ENCODE measurements around the gene ZSCAN9.

ZSCAN9 gene

GRCh38 chr6:28252009-28252975, 27.2 kb downstream of the ZSCAN9 start, which contains the start of gene ZKSCAN4:
Gene ZKSCAN4 (minus strand): TSS chr6:28252269. CDS start chr6:28251980, 289 bp downstream.
- H3K4me3 ChIP-seq (replicated peaks; ENCODE audit: low read depth, low read length) = peak within 1 kb of the TSS; percentile 80
- DNase-seq (ENCODE audit: low read depth) = peak; percentile 96
- TF ChIP-seq, protein P1, sequence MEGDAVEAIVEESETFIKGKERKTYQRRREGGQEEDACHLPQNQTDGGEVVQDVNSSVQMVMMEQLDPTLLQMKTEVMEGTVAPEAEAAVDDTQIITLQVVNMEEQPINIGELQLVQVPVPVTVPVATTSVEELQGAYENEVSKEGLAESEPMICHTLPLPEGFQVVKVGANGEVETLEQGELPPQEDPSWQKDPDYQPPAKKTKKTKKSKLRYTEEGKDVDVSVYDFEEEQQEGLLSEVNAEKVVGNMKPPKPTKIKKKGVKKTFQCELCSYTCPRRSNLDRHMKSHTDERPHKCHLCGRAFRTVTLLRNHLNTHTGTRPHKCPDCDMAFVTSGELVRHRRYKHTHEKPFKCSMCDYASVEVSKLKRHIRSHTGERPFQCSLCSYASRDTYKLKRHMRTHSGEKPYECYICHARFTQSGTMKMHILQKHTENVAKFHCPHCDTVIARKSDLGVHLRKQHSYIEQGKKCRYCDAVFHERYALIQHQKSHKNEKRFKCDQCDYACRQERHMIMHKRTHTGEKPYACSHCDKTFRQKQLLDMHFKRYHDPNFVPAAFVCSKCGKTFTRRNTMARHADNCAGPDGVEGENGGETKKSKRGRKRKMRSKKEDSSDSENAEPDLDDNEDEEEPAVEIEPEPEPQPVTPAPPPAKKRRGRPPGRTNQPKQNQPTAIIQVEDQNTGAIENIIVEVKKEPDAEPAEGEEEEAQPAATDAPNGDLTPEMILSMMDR (IDR thresholded peaks at IDR 0.05; ENCODE audit: low read length, missing control alignments) = no peak

DNA sequence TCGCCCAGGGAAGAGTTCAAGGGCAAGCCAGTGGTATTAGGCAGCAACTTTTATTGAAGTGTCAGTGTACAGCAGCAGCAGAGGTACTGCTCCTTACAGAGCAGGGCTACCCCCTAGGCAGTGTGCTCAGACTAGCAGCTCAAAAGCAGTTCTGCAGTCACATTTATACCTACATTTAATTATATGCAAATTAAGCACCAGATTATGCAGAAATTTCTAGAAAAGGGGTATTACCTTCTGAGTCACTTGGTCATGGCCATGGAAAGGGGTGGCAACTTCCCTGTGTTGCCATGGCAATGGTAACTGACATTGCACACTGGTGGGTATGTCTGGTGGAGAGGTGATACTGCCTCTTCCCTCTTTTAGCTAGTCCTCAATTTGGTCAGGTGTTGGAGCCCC, 29.0 kb downstream of the ZSCAN9 start:
- no peak overlapping the region for H3K4me3 ChIP-seq (replicated peaks; ENCODE audit: low read depth, low read length)
- TF ChIP-seq, protein P1 (IDR thresholded peaks at IDR 0.05; ENCODE audit: low read length, missing control alignments) = no peak
- DNase-seq (ENCODE audit: low read depth) = no peak

DNA sequence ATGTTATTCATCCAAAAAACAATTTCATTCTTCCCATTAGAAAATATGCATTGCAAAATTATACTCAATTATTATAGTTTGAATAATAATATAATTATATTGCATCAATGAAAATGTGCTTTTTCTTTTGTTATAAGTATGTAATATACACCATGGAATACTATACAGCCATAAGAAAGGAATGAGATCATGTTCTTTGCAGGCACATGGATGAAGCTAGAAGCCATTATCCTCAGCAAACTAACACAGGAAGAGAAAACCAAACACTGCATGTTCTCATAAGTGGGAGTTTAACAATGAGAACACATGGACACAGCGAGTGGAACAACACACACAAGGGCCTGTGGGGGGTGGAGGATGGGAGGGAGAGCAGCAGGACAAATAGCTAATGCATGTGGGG, 32.0 kb downstream of the ZSCAN9 start:
- TF ChIP-seq, protein P1 (IDR thresholded peaks at IDR 0.05; ENCODE audit: low read length, missing control alignments) = no peak
- DNase-seq (ENCODE audit: low read depth) = no peak
- H3K4me3 ChIP-seq (replicated peaks; ENCODE audit: low read depth, low read length) = no peak overlapping the region

- TF ChIP-seq, protein P1 (IDR thresholded peaks at IDR 0.05; ENCODE audit: low read length, missing control alignments) = no peak
- peak within 1 kb of the TSS; percentile 44 for H3K4me3 ChIP-seq (replicated peaks; ENCODE audit: low read depth, low read length)
- peak; percentile 86 for DNase-seq (ENCODE audit: low read depth)
These were observed 34.1 kb downstream of the ZSCAN9 start, which contains the start of gene NKAPL for GRCh38 chr6:28258877-28259777. Gene NKAPL (plus strand): TSS chr6:28259297. CDS start chr6:28259372, 75 bp downstream.

DNA sequence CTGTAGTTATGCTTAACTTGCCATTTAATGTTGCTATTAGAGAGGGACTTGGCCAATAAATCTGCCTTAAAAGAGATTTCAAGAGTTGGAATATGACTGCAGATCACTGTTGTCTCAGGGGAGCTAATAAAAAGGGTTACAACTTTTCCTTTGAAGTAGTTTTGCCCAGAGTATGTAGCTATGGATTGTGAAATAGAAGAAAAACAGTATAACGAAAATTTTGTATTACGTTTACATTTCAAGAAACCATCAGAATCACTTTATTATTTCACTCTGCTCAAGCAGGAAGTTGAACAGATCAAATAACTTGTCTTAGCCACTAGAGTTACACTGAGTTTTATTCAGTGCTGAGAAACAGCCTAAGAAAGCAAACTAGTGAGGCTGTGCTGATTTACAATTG, 38.8 kb downstream of the ZSCAN9 start:
- no peak overlapping the region for H3K4me3 ChIP-seq (replicated peaks; ENCODE audit: low read depth, low read length)
- TF ChIP-seq, protein P1 (IDR thresholded peaks at IDR 0.05; ENCODE audit: low read length, missing control alignments) = no peak
- DNase-seq (ENCODE audit: low read depth) = no peak

- TF ChIP-seq, protein P1 (IDR thresholded peaks at IDR 0.05; ENCODE audit: low read length, missing control alignments) = no peak
- DNase-seq (ENCODE audit: low read depth) = no peak
- no peak overlapping the region for H3K4me3 ChIP-seq (replicated peaks; ENCODE audit: low read depth, low read length)
These were observed 39.8 kb downstream of the ZSCAN9 start for GRCh38 chr6:28264834-28265401.
